NCI-H524 treated with DMSO at 0.1 percent for 48 hours (cell line): ENCODE results near the gene CDK5RAP3.
A peak's percentile ranks its signal among the peaks of the same experiment; 100 is the strongest.
"Not testable (repeated sequence)": the region's sequence is repeated elsewhere in the genome, so short reads cannot be mapped to it uniquely, and the experiment has no call there.

Experiments
- DNase-seq: peaks from one replicate; lab custom pipeline; 2025; lab: John Stamatoyannopoulos, UW

The CDK5RAP3 gene, protein sequence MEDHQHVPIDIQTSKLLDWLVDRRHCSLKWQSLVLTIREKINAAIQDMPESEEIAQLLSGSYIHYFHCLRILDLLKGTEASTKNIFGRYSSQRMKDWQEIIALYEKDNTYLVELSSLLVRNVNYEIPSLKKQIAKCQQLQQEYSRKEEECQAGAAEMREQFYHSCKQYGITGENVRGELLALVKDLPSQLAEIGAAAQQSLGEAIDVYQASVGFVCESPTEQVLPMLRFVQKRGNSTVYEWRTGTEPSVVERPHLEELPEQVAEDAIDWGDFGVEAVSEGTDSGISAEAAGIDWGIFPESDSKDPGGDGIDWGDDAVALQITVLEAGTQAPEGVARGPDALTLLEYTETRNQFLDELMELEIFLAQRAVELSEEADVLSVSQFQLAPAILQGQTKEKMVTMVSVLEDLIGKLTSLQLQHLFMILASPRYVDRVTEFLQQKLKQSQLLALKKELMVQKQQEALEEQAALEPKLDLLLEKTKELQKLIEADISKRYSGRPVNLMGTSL

DNA sequence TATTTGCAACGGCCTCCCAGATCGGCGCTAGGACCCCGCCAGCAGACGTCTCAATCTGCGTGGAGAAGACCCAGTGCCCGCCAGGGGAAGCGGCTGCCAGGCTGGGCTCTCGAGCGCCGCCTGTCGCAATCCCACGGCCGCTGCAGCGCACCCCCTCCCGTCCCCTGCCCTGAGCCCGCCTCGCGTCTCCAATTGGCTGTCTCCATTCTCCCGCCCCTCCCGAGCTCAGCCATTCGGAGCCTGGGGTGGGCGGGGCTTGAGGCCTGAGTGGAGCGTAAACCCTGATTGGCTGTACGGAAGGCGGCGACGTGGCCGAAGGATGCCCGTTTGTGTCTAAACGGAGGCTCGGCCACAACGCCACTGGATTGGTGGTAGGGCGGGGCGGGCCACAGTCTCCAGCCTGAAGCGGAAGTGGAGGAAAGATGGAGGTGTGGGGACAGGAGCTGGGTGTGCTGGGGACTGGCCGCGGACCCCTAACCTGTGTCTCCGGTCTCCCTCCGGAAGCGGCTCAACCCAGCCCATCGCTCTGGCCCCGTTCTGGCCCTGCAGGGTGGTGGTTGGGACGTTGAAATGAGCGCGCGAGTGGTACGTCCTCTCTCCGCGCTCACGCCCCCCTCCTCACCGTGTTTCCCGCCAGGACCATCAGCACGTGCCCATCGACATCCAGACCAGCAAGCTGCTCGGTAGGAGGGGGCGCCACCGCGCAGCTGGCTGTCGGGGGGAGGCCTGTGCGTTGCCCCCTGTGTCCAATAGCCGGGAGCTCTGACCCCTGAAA, at the start of gene CDK5RAP3:
Gene CDK5RAP3, plus strand, starts transcription at position 389 of the 775 bp plus-strand sequence. Its CDS starts 34 bp downstream, at position 423.
- peak; percentile 99 for DNase-seq

DNA sequence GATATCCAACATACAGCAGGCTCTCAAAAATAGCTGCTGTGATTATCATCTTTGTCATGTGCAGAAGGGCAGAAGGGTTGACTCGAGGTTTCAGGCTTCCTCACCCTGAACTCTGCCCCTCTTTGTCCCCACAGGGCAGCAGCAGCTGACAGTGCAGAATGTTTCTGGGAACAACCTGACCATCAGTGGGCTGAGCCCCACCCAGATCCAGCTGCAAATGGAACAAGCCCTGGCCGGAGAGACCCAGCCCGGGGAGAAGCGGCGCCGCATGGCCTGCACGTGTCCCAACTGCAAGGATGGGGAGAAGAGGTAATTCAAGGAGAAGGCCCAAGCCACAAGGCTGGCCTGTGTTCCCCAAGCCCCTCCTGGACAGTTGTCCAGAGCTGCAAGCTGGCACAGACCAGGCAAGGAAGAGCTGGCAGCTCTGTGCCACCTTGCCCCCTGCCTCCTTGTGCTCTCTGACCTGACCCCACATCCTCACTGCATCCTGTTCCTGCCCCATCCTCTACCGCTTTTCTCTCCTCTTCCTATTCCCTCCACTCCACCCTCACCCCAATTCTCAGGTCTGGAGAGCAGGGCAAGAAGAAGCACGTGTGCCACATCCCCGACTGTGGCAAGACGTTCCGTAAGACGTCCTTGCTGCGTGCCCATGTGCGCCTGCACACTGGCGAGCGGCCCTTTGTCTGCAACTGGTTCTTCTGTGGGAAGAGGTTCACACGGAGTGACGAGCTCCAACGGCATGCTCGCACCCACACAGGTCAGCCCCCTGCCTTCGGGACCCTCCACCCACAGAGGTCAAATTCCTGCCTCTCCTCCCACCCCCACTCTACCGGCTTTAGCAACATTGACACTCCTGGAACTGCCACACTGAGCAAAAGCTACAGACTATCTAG, 45.9 kb upstream of the CDK5RAP3 start:
- no peak for DNase-seq

DNA sequence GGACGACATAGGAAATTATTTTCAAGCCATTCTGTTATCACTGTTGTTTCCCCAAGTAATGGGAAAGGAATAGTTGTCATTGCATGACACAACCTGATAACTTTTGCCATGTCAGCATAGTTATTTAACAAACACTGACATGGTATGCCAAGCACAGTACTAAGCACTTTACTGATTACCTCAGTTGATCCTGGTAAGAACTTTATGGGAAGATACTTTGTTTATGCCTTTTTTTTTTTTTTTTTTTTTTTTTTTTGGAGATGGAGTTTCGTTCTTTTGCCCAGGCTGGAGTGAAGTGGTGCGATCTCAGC, 45.3 kb upstream of the CDK5RAP3 start:
- DNase-seq: no peak

DNA sequence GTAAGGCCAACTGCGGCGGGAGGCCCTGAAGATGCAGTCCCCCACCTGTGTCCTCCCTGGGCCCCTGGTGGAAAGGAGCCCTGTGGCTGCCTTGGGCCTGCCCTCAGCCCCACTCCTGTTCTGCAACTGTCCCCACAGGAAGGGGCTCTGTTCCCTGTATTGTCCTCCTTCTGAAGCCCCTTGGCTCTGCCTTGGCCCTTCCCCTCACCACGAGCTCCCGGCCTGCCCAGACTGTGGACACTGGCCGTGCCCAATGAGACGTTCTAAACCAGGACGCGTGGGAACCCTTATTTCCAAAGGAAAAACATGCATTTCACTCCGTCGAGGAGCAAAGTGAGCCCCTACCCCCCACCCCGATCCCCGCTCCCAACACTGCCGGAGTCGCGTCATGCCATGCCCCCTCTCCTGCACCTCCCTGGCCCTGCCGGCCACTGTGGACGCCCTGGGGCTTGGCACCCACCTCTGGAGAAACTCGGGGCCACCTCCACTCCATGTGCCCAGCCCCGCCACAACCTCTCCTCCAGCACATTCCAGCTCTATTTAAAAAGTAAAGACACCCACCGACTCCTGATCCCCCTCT, 43.0 kb upstream of the CDK5RAP3 start:
- no peak for DNase-seq

DNA sequence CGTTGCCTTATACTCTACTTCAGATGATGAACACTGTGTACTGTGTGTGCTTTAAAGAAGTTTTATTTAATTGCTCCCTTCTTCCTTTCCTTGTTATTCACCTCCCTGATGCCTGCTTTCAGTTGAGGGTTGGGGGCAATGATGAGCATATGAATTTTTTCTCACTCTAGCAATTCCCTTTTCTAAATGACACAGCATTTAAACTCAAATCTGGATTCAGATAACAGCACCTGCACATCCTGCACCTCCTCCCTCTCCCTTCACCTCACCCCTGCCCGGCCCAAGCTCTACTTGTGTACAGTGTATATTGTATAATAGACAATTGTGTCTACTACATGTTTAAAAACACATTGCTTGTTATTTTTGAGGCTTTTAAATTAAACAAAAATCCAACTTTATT, 42.5 kb upstream of the CDK5RAP3 start:
- DNase-seq: no peak

DNA sequence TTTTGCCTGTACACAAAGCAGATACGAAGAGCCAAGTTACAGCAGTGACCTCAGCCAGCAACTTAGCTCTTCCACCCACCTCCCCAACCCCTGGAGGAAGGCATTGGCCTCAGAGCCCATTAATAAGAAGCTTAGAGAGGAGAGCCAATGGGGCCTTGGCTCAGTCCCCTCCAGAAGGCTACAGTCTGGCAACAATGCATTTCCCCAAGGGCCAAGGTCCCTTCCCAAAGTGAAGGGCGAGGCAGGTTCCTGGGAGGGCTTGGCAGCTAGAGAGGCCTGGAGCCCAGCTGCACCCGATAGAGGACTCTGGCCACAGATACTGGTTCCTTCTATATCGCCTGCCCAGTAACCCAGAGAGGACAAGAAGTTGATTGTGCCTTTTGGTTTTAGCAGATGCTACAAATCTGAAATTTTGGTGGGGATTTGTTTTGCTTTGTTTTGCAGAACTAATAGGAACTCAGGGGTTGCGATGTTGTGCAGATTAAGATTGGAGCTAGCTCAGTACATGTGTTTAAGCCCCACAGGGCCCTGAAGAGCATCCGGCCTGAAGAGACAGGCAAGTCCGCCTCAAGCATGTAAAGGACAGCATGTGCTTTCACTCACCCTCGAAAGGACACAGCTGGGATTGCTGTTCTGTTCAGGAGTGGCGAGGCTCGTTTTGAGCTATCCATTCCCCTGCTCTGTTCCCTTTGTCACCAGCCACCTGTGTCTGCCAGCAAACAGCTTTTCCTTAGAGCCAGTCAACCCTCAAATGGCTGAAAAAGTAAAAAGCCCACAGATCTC, 41.5 kb upstream of the CDK5RAP3 start:
- DNase-seq: no peak

DNA sequence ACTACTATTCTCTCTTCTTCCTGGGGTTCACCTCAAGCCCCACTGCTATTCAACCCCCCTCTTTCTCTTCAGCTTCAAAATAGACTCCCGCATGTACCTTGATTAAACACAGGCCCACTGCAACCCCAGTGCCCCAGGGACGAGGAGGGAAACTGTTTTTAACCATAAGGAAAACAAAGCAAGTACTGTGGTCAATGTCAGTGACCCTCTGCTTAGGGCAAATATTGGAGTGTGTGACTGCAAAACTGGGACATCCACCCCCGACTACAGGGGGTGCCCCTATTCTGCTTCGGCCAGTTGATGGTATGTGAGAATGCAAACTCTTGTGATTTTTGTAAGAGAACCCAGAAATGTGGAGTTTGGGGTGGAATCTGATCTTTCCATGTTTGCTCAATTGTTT, 39.1 kb upstream of the CDK5RAP3 start:
- DNase-seq: no peak

DNA sequence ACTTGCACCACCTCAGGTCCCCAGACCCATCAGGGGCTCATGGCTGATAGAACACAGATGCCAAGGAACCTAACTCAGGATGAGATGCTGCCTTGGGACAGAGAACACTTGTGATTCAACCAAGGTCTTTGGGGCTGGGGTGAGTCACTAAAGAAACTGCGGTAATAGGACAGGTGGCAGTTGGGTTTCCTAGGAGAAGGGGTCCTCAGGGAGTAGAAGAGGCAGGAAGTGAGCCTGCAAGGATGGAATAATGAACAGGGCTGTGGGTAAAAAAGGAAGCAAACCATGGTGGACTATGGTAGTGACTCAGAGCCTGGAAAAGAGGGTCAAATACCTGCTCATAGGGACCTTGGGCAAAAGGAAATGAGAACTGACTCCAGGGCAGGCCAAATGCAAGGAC, 36.1 kb upstream of the CDK5RAP3 start:
- no peak for DNase-seq

DNA sequence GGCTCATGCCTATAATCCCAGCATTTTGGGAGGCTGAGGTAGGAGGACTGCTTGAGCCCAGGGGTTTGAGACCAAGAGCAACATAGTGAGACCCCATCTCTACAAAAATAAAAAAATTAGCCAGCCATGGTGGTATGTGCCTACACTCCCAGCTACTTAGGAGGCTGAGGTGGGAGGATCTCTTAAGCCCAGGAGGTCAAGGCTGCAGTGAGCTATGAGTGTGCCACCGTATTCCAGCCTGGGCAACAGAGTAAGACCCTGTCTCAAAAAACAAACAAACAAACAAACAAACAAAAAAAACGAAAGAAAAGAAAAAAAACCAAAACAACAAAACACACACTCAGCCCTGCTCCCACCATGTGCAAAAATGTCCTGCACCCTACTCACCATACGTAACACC, 35.4 kb upstream of the CDK5RAP3 start:
- DNase-seq: not testable (repeated sequence)

DNA sequence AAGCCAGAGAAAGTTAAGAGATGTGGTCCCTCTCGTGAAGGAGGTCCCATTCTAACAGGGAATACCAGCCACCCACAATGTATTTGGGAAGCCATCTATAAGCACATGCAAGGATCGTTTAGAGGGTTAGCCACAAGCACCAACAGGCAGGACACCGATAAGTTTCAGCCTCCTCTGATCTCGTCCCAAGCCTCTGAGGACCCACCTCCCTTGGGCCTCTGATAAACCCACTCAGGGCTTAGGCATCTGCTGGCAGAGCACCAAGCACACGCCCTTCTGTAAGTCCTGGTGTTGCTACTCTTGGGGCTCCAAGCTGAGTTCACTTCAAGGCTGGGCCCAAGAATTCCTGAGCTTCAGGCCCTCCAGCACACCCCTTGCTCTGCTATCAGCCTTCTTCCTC, 35.0 kb upstream of the CDK5RAP3 start:
- DNase-seq: no peak

DNA sequence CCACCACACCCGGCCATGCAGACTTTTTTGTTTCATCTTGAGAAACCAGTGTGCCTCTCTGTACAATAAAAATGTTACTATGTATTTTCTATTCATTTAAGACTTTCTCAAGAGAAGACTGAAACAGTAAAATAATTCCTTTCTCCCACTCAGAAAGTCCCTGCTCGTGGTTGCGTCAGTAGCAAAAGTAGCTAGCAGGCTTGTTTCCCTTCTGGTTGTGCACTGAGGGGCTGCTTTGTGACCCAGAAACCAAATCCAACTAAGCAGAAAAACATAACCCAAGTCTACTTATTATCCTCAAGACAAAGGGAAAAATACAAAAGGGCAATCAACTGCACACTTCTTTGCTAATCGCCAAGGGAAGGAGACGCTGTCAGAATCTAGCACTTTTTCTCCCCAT, 33.0 kb upstream of the CDK5RAP3 start:
- DNase-seq: no peak

DNA sequence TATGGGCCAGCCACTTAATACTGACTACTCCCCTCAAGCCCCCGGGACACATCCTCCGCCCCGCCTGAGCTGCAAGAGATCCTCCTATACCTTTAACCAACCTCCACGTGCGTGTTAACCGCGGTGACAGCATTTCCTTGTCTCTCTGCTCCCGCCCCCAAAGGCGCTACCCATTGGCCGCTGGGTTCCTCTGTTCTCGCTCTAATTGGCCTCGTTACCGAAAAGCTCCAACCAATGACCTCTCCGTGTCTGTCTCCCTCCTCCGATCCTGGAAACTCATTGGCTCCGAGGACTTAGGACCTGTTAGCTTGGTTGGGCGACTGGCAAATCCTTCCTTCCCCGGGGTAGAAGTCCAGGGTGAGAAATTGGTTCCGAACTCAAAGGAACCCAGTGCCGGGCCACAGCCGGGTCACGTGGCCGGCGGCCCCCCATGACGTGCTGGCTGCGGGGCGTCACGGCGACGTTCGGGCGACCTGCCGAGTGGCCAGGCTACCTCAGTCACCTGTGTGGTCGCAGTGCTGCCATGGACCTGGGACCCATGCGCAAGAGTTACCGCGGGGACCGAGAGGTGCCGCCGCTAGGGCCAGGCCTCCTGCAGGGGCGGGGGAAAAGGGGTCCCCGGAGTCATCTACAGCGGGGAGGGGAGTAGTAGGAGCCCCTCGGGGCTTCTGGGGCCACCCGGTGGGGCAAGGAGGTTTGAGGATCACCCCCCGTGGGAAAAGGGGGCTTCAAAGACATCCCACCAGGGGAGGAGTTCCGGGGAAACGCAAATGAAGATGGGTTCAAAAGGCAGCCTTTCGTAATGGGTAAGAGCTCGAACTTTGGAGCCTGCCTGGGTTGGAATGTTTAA, 29.4 kb upstream of the CDK5RAP3 start, which contains the start of gene PNPO:
Gene PNPO, plus strand, starts transcription at position 326 of the 850 bp plus-strand sequence. Its CDS starts 105 bp downstream, at position 431.
- DNase-seq: peak; percentile 98

DNA sequence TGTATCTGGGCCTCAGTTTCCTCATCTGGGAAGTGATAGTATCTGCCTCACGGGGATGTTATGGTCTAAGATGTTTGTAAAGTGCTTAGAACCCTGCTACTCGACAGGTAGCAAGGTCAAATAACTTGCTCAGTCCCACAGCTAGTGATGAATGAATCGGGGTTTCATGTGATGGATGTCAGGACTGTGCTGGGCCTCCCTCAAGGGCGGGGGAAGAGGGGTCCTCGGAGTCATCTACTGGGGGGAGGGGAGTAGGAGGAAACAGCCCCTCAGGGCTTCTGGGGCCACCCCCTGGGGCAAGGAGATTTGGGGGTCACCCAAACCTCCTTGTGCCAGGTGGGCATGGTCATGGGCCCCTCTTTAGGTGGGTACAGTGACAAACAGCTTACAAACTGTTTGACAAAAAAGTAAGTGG, 28.8 kb upstream of the CDK5RAP3 start:
- no peak for DNase-seq

DNA sequence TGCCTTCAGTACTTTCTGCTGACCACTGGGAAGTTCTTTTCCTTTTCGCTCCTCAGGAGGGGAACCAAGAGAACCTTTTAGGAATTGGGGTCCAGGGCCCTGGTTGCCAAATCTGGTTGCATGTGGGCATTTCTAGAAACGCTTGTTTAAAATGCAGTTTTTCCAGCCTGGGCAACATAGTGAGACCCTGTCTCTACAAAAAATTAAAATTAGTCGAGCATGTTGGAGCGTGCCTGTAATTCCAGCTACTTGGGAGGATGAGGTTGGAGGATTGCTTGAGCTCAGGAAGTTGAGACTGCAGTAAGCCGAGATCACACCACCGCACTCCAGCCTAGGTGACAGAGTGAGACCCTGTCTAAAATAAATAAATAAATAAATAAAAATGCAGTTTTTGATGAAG, 28.3 kb upstream of the CDK5RAP3 start:
- no peak for DNase-seq

DNA sequence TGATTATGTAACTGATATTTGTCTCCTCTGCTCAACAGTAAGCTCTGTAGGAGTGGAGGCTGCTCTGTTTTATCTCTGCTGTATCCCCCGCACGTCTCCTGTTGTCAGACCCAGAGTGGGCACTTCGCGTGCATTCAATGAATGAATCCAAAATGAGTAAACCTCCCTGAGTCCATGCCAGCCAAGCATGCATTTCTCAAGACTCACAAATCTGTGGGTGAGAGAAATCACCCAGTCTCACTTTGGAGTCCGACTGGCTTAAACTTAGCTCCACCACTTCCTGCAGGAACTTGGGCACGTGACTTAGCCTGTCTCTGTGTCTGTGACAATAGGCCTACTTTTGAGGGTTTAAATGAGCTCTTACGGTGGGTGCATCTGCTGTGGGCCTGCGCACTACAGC, 25.8 kb upstream of the CDK5RAP3 start:
- no peak for DNase-seq

DNA sequence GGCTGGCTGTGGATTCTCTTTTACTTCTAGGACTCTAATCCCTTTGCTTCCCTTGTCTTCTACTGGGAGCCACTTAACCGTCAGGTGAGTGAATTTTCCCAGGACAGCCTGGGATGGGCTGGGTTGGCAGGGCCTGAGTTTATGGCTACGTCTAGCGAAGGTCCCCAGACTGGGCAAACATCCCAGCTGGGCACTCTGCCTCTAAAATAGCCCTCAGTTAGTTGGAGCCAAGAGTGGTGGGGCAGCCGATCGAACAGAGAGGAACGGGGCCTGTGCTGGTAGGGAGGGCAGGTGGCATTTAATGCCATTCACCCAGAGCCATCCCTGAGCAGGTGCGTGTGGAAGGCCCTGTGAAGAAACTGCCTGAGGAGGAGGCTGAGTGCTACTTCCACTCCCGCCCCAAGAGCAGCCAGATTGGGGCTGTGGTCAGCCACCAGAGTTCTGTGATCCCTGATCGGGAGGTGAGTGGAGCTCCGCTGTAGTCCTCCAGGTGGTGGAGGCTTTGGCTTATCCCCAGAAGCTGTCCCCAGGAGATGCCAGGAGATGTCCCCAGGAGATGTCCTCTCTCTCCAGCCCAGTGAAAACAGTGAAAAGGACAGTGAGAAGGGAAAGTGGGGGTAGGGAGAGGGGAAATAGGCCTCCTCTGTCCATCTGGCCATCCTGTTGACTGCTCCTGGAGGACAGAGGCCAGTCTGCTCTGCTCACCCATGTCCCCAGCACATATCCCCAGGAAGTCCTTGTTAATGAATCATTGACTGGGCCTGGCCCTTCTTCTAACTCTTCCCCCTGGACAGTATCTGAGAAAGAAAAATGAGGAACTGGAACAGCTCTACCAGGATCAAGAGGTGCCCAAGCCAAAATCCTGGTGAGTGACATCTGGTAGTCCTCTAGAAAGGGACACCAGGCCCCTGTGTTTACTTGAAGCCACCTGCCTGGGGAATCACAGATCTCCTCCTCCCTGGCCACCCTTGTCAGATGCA, 25.1 kb upstream of the CDK5RAP3 start:
- DNase-seq: no peak

DNA sequence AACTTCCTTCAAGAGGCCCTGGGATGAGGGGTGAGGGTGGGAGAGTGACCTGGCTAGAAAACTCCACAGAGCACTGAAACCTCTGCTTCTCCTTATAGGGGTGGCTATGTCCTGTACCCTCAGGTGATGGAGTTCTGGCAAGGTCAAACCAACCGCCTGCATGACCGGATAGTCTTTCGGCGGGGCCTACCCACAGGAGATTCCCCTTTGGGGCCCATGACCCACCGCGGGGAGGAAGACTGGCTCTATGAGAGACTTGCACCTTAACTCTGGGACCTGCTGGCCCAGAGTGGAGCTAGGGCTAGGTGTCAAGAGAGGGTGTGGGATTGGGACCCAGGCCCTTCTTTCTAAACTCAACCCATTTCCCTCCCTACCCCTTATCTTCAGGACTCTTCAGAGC, 24.4 kb upstream of the CDK5RAP3 start:
- DNase-seq: no peak

DNA sequence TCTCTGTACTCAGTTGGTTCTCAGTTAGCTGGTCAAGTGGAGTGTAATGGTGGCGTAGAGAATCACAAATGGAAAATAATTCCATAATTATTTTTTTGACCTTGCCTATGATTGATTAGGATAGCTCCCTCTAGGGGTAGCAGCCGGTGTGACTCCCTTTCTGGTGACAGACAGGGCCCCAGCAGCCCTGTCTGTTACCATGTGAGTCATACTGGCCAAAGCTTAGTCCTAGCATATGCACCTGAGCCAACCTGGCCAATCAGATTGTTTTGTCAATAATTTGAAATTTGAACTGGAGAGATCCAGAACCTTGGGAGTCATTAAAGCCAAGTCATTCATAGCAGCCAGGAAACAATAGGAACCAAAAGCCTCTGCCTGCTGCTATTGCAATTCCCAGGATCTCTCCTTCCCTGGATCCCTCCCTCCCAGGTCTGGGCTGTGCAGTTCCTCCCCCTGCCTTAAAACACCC, 23.9 kb upstream of the CDK5RAP3 start:
- no peak for DNase-seq
